ENCODE measurements around the gene RGS6. TPM values are rescaled to one million over a fixed set of nuclear protein-coding genes. Genes with fewer than 3 reads are reported as not detected.

The RGS6 gene
- total and polyA plus RNA-seq, 2 experiments from 2014 or later, result not detected

DNA sequence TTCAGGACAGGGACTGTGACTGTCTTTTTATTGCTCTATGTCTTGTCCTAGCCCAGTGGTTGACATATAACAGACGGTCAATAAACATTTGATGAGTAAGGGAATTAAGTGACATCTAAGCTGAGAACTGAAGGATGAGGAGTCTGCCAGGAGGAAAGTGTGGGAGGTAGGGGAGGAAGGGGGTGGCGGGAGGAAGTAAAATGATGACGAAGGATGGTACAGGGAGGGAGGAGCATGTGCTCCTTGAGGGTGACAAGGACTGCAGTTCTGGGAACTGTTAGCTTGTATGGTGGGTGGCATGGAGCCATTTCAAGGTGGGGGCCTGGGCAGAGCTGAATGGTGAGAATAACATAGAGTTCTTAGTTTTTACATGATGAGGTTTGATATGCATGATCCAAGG lies 64.4 kb downstream of the RGS6 start:
- in situ Hi-C loops (cut with MboI), result no loop called here
- no peaks in the 10 kb centered on the region for H3K79me2 ChIP-seq (ENCODE audit: insufficient read depth)
- H3K27me3 ChIP-seq (replicated peaks; ENCODE audit: insufficient read depth), result no peaks in the 10 kb centered on the region
- H3K4me3 ChIP-seq, result no peak overlapping the region
- no peaks in the 10 kb centered on the region for H3K4me1 ChIP-seq (ENCODE audit: insufficient read depth)
- H2AFZ ChIP-seq, result no peak overlapping the region
- H3K36me3 ChIP-seq (ENCODE audit: low read depth), result no peaks in the 10 kb centered on the region
- no peaks in the 10 kb centered on the region for H3F3A ChIP-seq (ENCODE audit: insufficient read depth)
- WGBS, 2 experiments (ENCODE audit: low coverage in 1 of 2, low lambda C conversion rate in 2 of 2, missing lambda C conversion rate in 2 of 2), result 33 to 46% methylated on average over 3 of the region's 3 CpGs
- no peak overlapping the region for H3K4me2 ChIP-seq (ENCODE audit: unreplicated experiment)
- TF ChIP-seq EZH2phosphoT487 (IDR thresholded peaks at IDR 0.05; ENCODE audit: insufficient read depth, low read depth), result no peak
- no peak overlapping the region for H3K9ac ChIP-seq
- no peak overlapping the region for H3K27ac ChIP-seq
- no peaks in the 10 kb centered on the region for H4K20me1 ChIP-seq (ENCODE audit: insufficient read depth)
- no peak for DNase-seq
- no peaks in the 10 kb centered on the region for H3K9me2 ChIP-seq (ENCODE audit: insufficient read depth)
- no peaks in the 10 kb centered on the region for H3K9me3 ChIP-seq (ENCODE audit: low read depth)

DNA sequence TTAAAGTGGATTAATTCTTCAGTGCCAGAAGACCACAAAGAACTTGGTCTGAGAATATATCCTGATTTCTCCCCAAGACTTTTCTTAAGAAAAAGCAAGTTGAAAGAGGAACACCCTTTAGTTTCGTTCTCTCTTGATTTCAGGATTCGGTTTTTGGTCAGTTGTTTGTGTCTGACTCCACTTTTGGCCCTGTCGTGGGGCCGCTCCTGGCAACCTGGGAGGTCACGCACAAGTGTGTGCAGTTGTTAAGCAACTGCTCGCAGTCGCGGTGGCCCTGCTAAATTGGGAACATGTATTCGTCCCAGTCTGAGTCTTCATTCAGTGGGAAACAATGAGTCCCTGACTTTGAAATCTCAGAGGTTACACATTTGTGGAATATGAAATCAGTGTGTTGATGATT lies 68.7 kb downstream of the RGS6 start:
- Histone ChIP-seq H2AFZ (no peak overlapping the region), H3K79me2 (ENCODE audit: insufficient read depth) (no peaks in the 10 kb centered on the region), H3K4me1 (ENCODE audit: insufficient read depth) (no peaks in the 10 kb centered on the region), H3K9ac (no peak overlapping the region), H4K20me1 (ENCODE audit: insufficient read depth) (no peaks in the 10 kb centered on the region), H3K27ac (no peak overlapping the region), H3K4me2 (ENCODE audit: unreplicated experiment) (no peak overlapping the region), H3K36me3 (ENCODE audit: low read depth) (no peaks in the 10 kb centered on the region), H3F3A (ENCODE audit: insufficient read depth) (no peaks in the 10 kb centered on the region), H3K27me3 (replicated peaks; ENCODE audit: insufficient read depth) (no peaks in the 10 kb centered on the region), H3K9me2 (ENCODE audit: insufficient read depth) (no peaks in the 10 kb centered on the region), H3K4me3 (no peak overlapping the region), H3K9me3 (ENCODE audit: low read depth) (no peaks in the 10 kb centered on the region)
- no peak for TF ChIP-seq EZH2phosphoT487 (IDR thresholded peaks at IDR 0.05; ENCODE audit: insufficient read depth, low read depth)
- no peak for TF ChIP-seq EZH2 (IDR thresholded peaks at IDR 0.05; ENCODE audit: insufficient read depth, poor library complexity, severe bottlenecking)
- WGBS, 2 experiments (ENCODE audit: low coverage in 1 of 2, low lambda C conversion rate in 2 of 2, missing lambda C conversion rate in 2 of 2), result 1 to 3% methylated on average over 9 of the region's 9 CpGs
- in situ Hi-C loops (cut with MboI), result no loop called here
- DNase-seq, result no peak

DNA sequence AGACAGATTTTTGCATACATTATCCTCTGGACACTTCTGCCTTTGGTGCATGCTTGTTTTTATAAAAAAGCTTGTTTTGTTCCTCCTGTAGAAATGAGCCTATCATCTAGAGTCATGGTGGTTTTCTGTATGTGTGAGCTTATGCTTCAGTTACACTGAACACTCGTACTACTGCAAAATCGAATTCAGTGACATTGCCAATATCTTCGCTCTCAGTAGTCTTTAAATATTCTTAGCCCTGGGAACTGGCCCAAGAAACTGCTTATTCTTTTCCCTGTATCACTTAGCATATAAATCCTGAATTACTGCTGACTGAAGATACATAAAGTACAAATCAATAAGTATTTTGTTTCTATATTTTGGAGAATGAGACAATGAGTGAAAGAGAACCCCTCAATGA lies 70.5 kb downstream of the RGS6 start:
- Histone ChIP-seq H2AFZ (no peak overlapping the region), H3K4me3 (no peak overlapping the region), H3F3A (ENCODE audit: insufficient read depth) (no peaks in the 10 kb centered on the region), H3K27ac (no peak overlapping the region), H3K4me2 (ENCODE audit: unreplicated experiment) (no peak overlapping the region), H3K36me3 (ENCODE audit: low read depth) (no peaks in the 10 kb centered on the region), H3K79me2 (ENCODE audit: insufficient read depth) (no peaks in the 10 kb centered on the region), H4K20me1 (ENCODE audit: insufficient read depth) (no peaks in the 10 kb centered on the region), H3K9me2 (ENCODE audit: insufficient read depth) (no peaks in the 10 kb centered on the region), H3K9ac (no peak overlapping the region), H3K9me3 (ENCODE audit: low read depth) (no peaks in the 10 kb centered on the region), H3K27me3 (replicated peaks; ENCODE audit: insufficient read depth) (no peaks in the 10 kb centered on the region), H3K4me1 (ENCODE audit: insufficient read depth) (no peaks in the 10 kb centered on the region)
- 21 to 22% methylated on average over 3 of the region's 3 CpGs for WGBS, 2 experiments (ENCODE audit: low coverage in 1 of 2, low lambda C conversion rate in 2 of 2, missing lambda C conversion rate in 2 of 2)
- no peak for DNase-seq
- in situ Hi-C loops (cut with MboI), result no loop called here
- TF ChIP-seq EZH2 (IDR thresholded peaks at IDR 0.05; ENCODE audit: insufficient read depth, poor library complexity, severe bottlenecking) (no peak), EZH2phosphoT487 (IDR thresholded peaks at IDR 0.05; ENCODE audit: insufficient read depth, low read depth) (no peak)

DNA sequence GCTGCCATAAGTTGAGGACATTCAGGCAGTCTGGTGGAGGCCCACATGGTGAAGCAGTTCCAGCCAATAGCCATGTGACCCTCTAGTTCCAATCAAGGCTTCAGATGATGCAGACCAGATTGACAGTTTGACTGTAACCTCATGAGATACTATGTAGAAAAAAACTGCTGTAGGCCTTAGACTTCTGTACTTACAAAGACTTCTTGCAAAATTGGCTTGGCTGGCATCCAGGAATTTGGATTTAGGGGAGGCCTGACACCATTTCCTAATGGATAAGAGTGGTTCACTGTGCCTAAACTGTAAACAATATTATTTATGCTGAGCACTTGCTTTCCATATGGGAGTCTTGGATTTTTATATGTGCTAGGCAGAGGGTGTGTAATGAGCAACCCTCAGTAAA lies 76.4 kb downstream of the RGS6 start:
- Histone ChIP-seq H3K36me3 (ENCODE audit: low read depth) (no peaks in the 10 kb centered on the region), H3F3A (ENCODE audit: insufficient read depth) (no peaks in the 10 kb centered on the region), H3K4me1 (ENCODE audit: insufficient read depth) (no peaks in the 10 kb centered on the region), H4K20me1 (ENCODE audit: insufficient read depth) (no peaks in the 10 kb centered on the region), H3K9me3 (ENCODE audit: low read depth) (no peaks in the 10 kb centered on the region), H3K9ac (no peak overlapping the region), H3K4me3 (no peak overlapping the region), H3K4me2 (ENCODE audit: unreplicated experiment) (no peak overlapping the region), H3K27me3 (replicated peaks; ENCODE audit: insufficient read depth) (no peaks in the 10 kb centered on the region), H3K79me2 (ENCODE audit: insufficient read depth) (no peaks in the 10 kb centered on the region), H2AFZ (no peak overlapping the region), H3K9me2 (ENCODE audit: insufficient read depth) (no peaks in the 10 kb centered on the region), H3K27ac (no peak overlapping the region)
- no peak for DNase-seq
- no peak for TF ChIP-seq EZH2phosphoT487 (IDR thresholded peaks at IDR 0.05; ENCODE audit: insufficient read depth, low read depth)
- TF ChIP-seq EZH2 (IDR thresholded peaks at IDR 0.05; ENCODE audit: insufficient read depth, poor library complexity, severe bottlenecking), result no peak
- in situ Hi-C loops (cut with MboI), result no loop called here

DNA sequence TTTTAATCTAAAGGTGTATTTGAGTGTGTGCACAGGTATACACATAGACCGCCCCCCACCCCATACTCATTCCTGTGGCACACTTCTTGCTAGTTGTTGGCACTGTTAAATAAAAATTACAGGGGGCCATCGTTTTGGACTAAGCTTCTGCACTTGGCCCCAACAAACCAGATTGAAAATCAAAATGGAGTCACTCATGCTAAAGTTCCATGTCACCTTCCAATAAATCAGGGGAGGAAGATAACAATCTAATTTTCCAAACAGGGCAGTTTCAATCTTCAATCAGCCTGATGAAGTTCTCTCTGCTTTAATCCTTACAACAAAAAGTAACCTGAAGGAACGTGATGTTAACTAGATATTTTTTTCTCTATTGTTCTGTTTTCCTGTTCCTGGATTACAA lies 78.2 kb downstream of the RGS6 start:
- no peak overlapping the region for H3K4me3 ChIP-seq
- H3K9ac ChIP-seq, result no peak overlapping the region
- WGBS, 2 experiments (ENCODE audit: low coverage in 1 of 2, low lambda C conversion rate in 2 of 2, missing lambda C conversion rate in 2 of 2), result 7% methylated on average over 3 of the region's 3 CpGs
- H3K9me2 ChIP-seq (ENCODE audit: insufficient read depth), result no peaks in the 10 kb centered on the region
- no peaks in the 10 kb centered on the region for H3K79me2 ChIP-seq (ENCODE audit: insufficient read depth)
- no peaks in the 10 kb centered on the region for H3K4me1 ChIP-seq (ENCODE audit: insufficient read depth)
- no peak overlapping the region for H3K4me2 ChIP-seq (ENCODE audit: unreplicated experiment)
- no peaks in the 10 kb centered on the region for H3K9me3 ChIP-seq (ENCODE audit: low read depth)
- H4K20me1 ChIP-seq (ENCODE audit: insufficient read depth), result no peaks in the 10 kb centered on the region
- no peak overlapping the region for H3K27ac ChIP-seq
- no peaks in the 10 kb centered on the region for H3K27me3 ChIP-seq (replicated peaks; ENCODE audit: insufficient read depth)
- no peaks in the 10 kb centered on the region for H3F3A ChIP-seq (ENCODE audit: insufficient read depth)
- H2AFZ ChIP-seq, result no peak overlapping the region
- DNase-seq, result no peak
- H3K36me3 ChIP-seq (ENCODE audit: low read depth), result no peaks in the 10 kb centered on the region
- in situ Hi-C loops (cut with MboI), result no loop called here
- TF ChIP-seq EZH2phosphoT487 (IDR thresholded peaks at IDR 0.05; ENCODE audit: insufficient read depth, low read depth) (no peak), EZH2 (IDR thresholded peaks at IDR 0.05; ENCODE audit: insufficient read depth, poor library complexity, severe bottlenecking) (no peak)
